ENCODE measurements around the gene TNNT1. TPM values are rescaled to one million over a fixed set of nuclear protein-coding genes. Genes with fewer than 3 reads are reported as not detected.
A peak's percentile ranks its signal among the peaks of the same experiment; 100 is the strongest.

Gene TNNT1
- total RNA-seq, 1 experiment from 2014 or later, result 116 TPM

- no peak for DNase-seq (ENCODE audit: low read depth, low spot score)
- no peak for ATAC-seq
- CTCF ChIA-PET, result interaction anchor here (0.7 kb wide), 1 partner anchor 224 kb away, joined by 3 read pairs; no protein-coding TSS in a partner anchor
Measured at GRCh38 chr19:55193481-55193880, 44.5 kb upstream of the TNNT1 start.

GRCh38 chr19:55189403-55189835, 40.4 kb upstream of the TNNT1 start:
- BruUV-seq (replicated peaks), result no TSS peak
- in situ Hi-C loops (cut with HindIII; ENCODE audit: low pct_unique_long_range_greater_than_20kb, low sequenced_read_pairs) (no loop called here), intact Hi-C loops (cut with micrococcal nuclease; ENCODE audit: unreplicated experiment) (no loop called here)
- peak; percentile 82 for TF ChIP-seq POLR2AphosphoS5 (IDR thresholded peaks at IDR 0.05; ENCODE audit: low read depth, low read length)
- TF ChIP-seq, protein P1, sequence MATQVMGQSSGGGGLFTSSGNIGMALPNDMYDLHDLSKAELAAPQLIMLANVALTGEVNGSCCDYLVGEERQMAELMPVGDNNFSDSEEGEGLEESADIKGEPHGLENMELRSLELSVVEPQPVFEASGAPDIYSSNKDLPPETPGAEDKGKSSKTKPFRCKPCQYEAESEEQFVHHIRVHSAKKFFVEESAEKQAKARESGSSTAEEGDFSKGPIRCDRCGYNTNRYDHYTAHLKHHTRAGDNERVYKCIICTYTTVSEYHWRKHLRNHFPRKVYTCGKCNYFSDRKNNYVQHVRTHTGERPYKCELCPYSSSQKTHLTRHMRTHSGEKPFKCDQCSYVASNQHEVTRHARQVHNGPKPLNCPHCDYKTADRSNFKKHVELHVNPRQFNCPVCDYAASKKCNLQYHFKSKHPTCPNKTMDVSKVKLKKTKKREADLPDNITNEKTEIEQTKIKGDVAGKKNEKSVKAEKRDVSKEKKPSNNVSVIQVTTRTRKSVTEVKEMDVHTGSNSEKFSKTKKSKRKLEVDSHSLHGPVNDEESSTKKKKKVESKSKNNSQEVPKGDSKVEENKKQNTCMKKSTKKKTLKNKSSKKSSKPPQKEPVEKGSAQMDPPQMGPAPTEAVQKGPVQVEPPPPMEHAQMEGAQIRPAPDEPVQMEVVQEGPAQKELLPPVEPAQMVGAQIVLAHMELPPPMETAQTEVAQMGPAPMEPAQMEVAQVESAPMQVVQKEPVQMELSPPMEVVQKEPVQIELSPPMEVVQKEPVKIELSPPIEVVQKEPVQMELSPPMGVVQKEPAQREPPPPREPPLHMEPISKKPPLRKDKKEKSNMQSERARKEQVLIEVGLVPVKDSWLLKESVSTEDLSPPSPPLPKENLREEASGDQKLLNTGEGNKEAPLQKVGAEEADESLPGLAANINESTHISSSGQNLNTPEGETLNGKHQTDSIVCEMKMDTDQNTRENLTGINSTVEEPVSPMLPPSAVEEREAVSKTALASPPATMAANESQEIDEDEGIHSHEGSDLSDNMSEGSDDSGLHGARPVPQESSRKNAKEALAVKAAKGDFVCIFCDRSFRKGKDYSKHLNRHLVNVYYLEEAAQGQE (IDR thresholded peaks at IDR 0.05; ENCODE audit: insufficient read depth in 1 of 2, low read depth in 2 of 2, low read length in 1 of 2), result no peak
- ATAC-seq, result peak; percentile 92
- Histone ChIP-seq H3K36me3 (ENCODE audit: control insufficient read depth, insufficient read depth, low read length) (peaks cover 1% of the 10 kb centered on the region; the same call in 1 of the 2 replicates), H3K9me3 (ENCODE audit: control insufficient read depth, insufficient read depth, low read depth, low read length) (no peaks in the 10 kb centered on the region), H3K4me3 (ENCODE audit: low read depth in 2 of 2, low read length in 2 of 2) (peak overlapping the region; percentile 6 to 17; a peak in 1 of 4 replicates), H3K4me1 (ENCODE audit: control insufficient read depth, insufficient read depth, low read length) (peaks cover 12% of the 10 kb centered on the region; the same call in 1 of the 2 replicates), H3K27ac (ENCODE audit: low read length) (peak overlapping the region; percentile 78), H3K27me3 (ENCODE audit: control insufficient read depth, insufficient read depth, low read length) (no peaks in the 10 kb centered on the region)
- peak; percentile 93 for DNase-seq (ENCODE audit: low read depth, low spot score)
- POLR2A ChIA-PET, result interaction anchor here (1.0 kb wide), 1 partner anchor 15 kb away, joined by 4 read pairs; no protein-coding TSS in a partner anchor
- CTCF ChIA-PET, result interaction anchor here (0.6 kb wide), 1 partner anchor 15 kb away, joined by 9 read pairs; no protein-coding TSS in a partner anchor

More at GRCh38 chr19:55193481-55193880, 44.5 kb upstream of the TNNT1 start:
- in situ Hi-C loops (cut with HindIII; ENCODE audit: low pct_unique_long_range_greater_than_20kb, low sequenced_read_pairs), result no loop called here
- no peak overlapping the region for H3K27ac ChIP-seq (ENCODE audit: low read length)
- BruUV-seq (replicated peaks), result no TSS peak
- peaks cover 5% of the 10 kb centered on the region; the same call in 1 of the 2 replicates for H3K36me3 ChIP-seq (ENCODE audit: control insufficient read depth, insufficient read depth, low read length)
- intact Hi-C loops (cut with micrococcal nuclease; ENCODE audit: unreplicated experiment), result no loop called here
- H3K9me3 ChIP-seq (ENCODE audit: control insufficient read depth, insufficient read depth, low read depth, low read length), result no peaks in the 10 kb centered on the region
- POLR2A ChIA-PET, result interaction anchor here (0.6 kb wide), 1 partner anchor 21 kb away, joined by 4 read pairs; no protein-coding TSS in a partner anchor
- H3K4me1 ChIP-seq (ENCODE audit: control insufficient read depth, insufficient read depth, low read length), result peaks cover 11% of the 10 kb centered on the region; the same call in 1 of the 2 replicates
- TF ChIP-seq POLR2AphosphoS5 (IDR thresholded peaks at IDR 0.05; ENCODE audit: low read depth, low read length) (no peak), TCF7L2 (IDR thresholded peaks at IDR 0.05; ENCODE audit: low read depth, low read length) (no peak), SIN3A (IDR thresholded peaks at IDR 0.05; ENCODE audit: borderline replicate concordance, insufficient read depth, low read depth, low read length) (no peak)
- TF ChIP-seq, protein P2, sequence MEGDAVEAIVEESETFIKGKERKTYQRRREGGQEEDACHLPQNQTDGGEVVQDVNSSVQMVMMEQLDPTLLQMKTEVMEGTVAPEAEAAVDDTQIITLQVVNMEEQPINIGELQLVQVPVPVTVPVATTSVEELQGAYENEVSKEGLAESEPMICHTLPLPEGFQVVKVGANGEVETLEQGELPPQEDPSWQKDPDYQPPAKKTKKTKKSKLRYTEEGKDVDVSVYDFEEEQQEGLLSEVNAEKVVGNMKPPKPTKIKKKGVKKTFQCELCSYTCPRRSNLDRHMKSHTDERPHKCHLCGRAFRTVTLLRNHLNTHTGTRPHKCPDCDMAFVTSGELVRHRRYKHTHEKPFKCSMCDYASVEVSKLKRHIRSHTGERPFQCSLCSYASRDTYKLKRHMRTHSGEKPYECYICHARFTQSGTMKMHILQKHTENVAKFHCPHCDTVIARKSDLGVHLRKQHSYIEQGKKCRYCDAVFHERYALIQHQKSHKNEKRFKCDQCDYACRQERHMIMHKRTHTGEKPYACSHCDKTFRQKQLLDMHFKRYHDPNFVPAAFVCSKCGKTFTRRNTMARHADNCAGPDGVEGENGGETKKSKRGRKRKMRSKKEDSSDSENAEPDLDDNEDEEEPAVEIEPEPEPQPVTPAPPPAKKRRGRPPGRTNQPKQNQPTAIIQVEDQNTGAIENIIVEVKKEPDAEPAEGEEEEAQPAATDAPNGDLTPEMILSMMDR (IDR thresholded peaks at IDR 0.05), result no peak
- TF ChIP-seq, protein P1 (IDR thresholded peaks at IDR 0.05; ENCODE audit: insufficient read depth in 1 of 2, low read depth in 2 of 2, low read length in 1 of 2), result no peak
- H3K4me3 ChIP-seq (ENCODE audit: low read depth in 2 of 2, low read length in 2 of 2), result no peak overlapping the region
- no peaks in the 10 kb centered on the region for H3K27me3 ChIP-seq (ENCODE audit: control insufficient read depth, insufficient read depth, low read length)
